Activated CD4-positive, alpha-beta T cell treated with anti-CD3 and anti-CD28 coated beads, Interleukin-2, amount 10 ng/mL, durations not matched to agents 7 days and 5 days (primary cell): ENCODE data around the gene DEPP1. TPM values are rescaled to one million over a fixed set of nuclear protein-coding genes. Genes with fewer than 3 reads are reported as not detected.

ENCODE experiments used
- CTCF ChIA-PET: fragments of 350-600 bp; sonication (Branson Sonifier 250); formaldehyde crosslinking; loops from one replicate; lab custom pipeline; 2021; ENCODE audit warnings: antibody characterized with exemption; lab: Charles Lee
- POLR2A ChIA-PET: fragments of 350-600 bp; sonication (Branson Sonifier 250); formaldehyde crosslinking; loops from one replicate; lab custom pipeline; 2021; ENCODE audit warnings: antibody characterized with exemption; lab: Charles Lee
- DNase-seq: peaks from one replicate; pipeline ENCODE4 v3.0.0-alpha.2; 2020
- H3K27ac Mint-ChIP-seq: one replicate; pipeline ENCODE4 v1.8.0; 2021; ENCODE audit warnings: mild to moderate bottlenecking, moderate library complexity, mixed read lengths
- H3K27me3 Mint-ChIP-seq: one replicate; pipeline ENCODE4 v1.8.0; 2021; ENCODE audit warnings: mixed read lengths
- H3K36me3 Mint-ChIP-seq: one replicate; pipeline ENCODE4 v1.8.0; 2021; ENCODE audit warnings: low read depth, mixed read lengths
- H3K4me1 Mint-ChIP-seq: one replicate; pipeline ENCODE4 v1.8.0; 2021; ENCODE audit warnings: mixed read lengths
- H3K4me3 Mint-ChIP-seq: one replicate; pipeline ENCODE4 v1.8.0; 2021; ENCODE audit warnings: mild to moderate bottlenecking, moderate library complexity, mixed read lengths
- H3K9me3 Mint-ChIP-seq: one replicate; pipeline ENCODE4 v1.8.0; 2021; ENCODE audit warnings: mixed read lengths
- total RNA-seq, 2 experiments: library from RNA; stranded (reverse); gene quantifications; one replicate each; pipeline ENCODE4 v1.2.3, GENCODE V29; 2021

DEPP1 gene
- total RNA-seq, 2 experiments from 2014 or later, result 0.22 to 0.33 TPM

DNA sequence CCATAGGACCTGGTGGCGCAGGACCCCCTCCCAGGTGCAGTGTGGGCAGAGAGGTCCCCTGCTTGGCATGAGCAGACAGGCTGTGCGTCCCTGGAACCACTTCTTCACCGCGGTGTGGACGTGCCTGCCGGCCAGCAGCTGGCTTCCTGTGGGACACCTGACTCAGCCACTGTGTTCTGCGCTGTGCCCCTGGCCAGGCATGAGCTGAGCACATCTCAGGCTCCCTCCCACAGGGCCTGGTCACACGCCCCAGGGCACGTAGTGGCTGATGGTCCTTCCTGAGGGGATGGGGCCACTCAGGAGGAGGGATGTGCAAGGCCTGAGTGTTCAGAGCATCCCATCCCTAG is 3.5 kb upstream of the DEPP1 start:
- no peaks in the 10 kb centered on the region for H3K9me3 Mint-ChIP-seq
- no peak overlapping the region for H3K4me3 Mint-ChIP-seq
- POLR2A ChIA-PET, result no interaction called here
- no peak overlapping the region for H3K27ac Mint-ChIP-seq
- no peak for DNase-seq
- peaks cover 6% of the 10 kb centered on the region for H3K4me1 Mint-ChIP-seq
- CTCF ChIA-PET, result interaction anchor here (1.1 kb wide), 1 partner anchor 21 kb away, joined by 3 read pairs; no protein-coding TSS in a partner anchor
- no peaks in the 10 kb centered on the region for H3K36me3 Mint-ChIP-seq
- peaks cover 3% of the 10 kb centered on the region for H3K27me3 Mint-ChIP-seq

GRCh38 chr10:44981172-44982113 is 2.8 kb upstream of the DEPP1 start:
- peaks cover 3% of the 10 kb centered on the region for H3K27me3 Mint-ChIP-seq
- H3K36me3 Mint-ChIP-seq, result no peaks in the 10 kb centered on the region
- POLR2A ChIA-PET, result no interaction called here
- H3K27ac Mint-ChIP-seq, result no peak overlapping the region
- H3K4me3 Mint-ChIP-seq, result no peak overlapping the region
- no peaks in the 10 kb centered on the region for H3K9me3 Mint-ChIP-seq
- CTCF ChIA-PET, result interaction anchor here (1.0 to 2.4 kb wide), 4 partner anchors 10 to 19 kb away, joined by 4 to 5 read pairs (median 4); no protein-coding TSS in a partner anchor
- peaks cover 6% of the 10 kb centered on the region for H3K4me1 Mint-ChIP-seq
- no peak for DNase-seq

GRCh38 chr10:44980309-44981171 is 1.9 kb upstream of the DEPP1 start:
- CTCF ChIA-PET, result interaction anchor here (0.6 to 2.4 kb wide), 8 partner anchors 9 to 91 kb away, joined by 3 to 7 read pairs (median 4); no protein-coding TSS in a partner anchor
- H3K4me3 Mint-ChIP-seq, result no peak overlapping the region
- POLR2A ChIA-PET, result no interaction called here
- no peak overlapping the region for H3K27ac Mint-ChIP-seq
- no peaks in the 10 kb centered on the region for H3K9me3 Mint-ChIP-seq
- H3K36me3 Mint-ChIP-seq, result no peaks in the 10 kb centered on the region
- peaks cover 11% of the 10 kb centered on the region for H3K4me1 Mint-ChIP-seq
- H3K27me3 Mint-ChIP-seq, result peaks cover 2% of the 10 kb centered on the region
- DNase-seq, result no peak

DNA sequence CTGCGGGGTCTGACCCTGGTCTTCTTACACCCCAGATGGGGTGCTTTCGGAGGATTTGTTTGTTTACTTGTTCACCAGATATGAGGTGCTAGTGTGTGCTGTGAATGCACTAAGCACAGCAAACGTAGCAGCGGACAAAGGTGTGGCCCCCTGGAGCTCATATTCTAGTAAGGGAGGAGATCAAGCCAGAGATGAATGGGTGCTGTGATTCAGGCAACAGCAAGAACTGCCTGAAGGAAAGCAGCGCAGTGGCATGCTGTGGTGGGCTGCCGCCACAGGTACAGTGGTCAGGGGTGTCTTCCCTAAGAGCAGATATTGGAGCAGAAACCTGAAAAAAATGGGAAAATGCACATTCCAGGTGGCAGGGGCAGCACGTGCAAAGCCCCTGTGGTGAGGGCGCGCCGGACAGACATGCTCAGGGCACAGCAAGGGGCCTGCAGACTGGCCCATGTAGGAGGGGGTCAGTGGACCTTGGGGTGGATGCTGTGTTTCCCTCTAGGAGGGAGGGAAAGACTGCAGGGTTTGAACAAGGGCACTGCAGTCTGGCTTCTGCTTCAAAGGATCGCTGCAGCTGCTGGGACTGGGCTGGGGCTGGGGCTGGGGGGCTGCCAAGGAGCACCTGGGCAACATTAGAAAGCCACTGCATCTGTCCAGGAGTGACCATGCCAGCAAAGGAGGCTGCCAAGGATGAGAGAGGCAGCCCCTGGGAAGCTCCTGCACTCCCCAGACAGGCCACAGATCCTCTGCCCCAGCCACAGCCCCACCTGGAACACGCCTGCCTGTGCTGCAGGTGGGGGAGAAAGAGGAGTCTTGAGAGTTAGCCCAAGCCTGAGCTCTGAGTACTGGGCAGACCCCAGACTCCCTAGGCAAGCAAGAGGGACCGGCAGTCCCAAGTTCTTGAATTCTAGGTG is 927 bp upstream of the DEPP1 start:
- ChIA-PET CTCF (interaction anchor here (0.6 to 2.4 kb wide), 8 partner anchors 11 to 92 kb away, joined by 3 to 7 read pairs (median 4); no protein-coding TSS in a partner anchor), POLR2A (no interaction called here)
- H3K27me3 Mint-ChIP-seq, result peaks cover 2% of the 10 kb centered on the region
- DNase-seq, result no peak
- H3K4me1 Mint-ChIP-seq, result peaks cover 13% of the 10 kb centered on the region
- H3K36me3 Mint-ChIP-seq, result no peaks in the 10 kb centered on the region
- no peak overlapping the region for H3K27ac Mint-ChIP-seq
- no peaks in the 10 kb centered on the region for H3K9me3 Mint-ChIP-seq
- no peak overlapping the region for H3K4me3 Mint-ChIP-seq

GRCh38 chr10:44978213-44978569 is 418 bp downstream of the DEPP1 start:
- CTCF ChIA-PET, result interaction anchor here (1.6 kb wide), 1 partner anchor 46 kb away, joined by 6 read pairs; no protein-coding TSS in a partner anchor
- Mint-ChIP-seq H3K36me3 (no peaks in the 10 kb centered on the region), H3K27ac (no peak overlapping the region), H3K27me3 (peaks cover 2% of the 10 kb centered on the region), H3K4me3 (no peak overlapping the region), H3K9me3 (no peaks in the 10 kb centered on the region), H3K4me1 (peaks cover 24% of the 10 kb centered on the region)
- POLR2A ChIA-PET, result no interaction called here
- DNase-seq, result no peak

DNA sequence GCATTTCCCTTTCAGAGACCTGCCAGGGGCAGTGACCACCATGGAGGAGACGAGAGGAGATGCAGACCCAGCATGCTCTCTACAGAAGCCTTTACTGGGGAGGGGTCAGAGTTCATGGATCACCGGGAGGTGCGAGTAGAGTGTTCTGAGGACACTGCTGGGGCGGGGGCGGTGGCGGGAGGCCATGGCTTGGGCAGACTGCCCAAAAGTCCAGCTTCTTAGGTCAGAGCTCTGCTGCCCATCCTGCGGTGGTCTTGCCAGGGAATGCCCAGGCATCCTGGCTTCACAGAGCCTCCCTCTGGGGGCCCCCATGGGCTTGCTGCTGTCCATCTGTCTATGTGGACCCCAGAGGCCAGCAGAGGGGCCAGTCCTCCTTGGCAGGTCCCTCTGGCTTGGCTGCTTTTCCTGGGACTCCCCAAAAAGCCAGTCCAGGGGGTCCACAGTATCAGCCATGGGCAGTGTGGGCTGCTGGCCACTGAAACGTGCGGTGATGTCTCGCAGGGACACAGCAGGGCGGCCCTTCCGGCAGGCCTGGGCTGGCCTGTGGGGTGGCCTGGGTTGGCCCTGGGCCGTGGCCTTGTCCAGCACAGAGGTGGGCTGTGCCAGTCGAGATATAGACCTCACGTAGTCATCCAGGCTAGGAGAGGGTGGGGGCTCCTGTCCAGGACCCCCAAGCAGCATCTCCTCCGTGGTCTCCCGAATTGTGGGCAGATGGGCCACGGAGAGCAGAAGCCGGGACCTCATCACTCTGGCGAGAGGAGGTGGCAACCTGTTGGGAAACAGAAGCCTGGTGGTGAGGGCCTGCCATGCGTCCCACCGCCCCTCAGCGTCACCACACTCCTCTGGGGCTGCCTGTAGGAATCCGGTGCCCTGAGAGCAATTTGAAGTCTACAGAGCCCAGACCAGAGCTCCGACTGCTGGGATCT is 1.1 kb downstream of the DEPP1 start:
- POLR2A ChIA-PET, result no interaction called here
- no peak overlapping the region for H3K27ac Mint-ChIP-seq
- H3K9me3 Mint-ChIP-seq, result no peaks in the 10 kb centered on the region
- peaks cover 24% of the 10 kb centered on the region for H3K4me1 Mint-ChIP-seq
- peaks cover 2% of the 10 kb centered on the region for H3K27me3 Mint-ChIP-seq
- CTCF ChIA-PET, result interaction anchor here (1.1 to 2.7 kb wide), 3 partner anchors 18 to 45 kb away, joined by 3 to 7 read pairs (median 6); no protein-coding TSS in a partner anchor
- no peak overlapping the region for H3K4me3 Mint-ChIP-seq
- DNase-seq, result no peak
- H3K36me3 Mint-ChIP-seq, result no peaks in the 10 kb centered on the region

DNA sequence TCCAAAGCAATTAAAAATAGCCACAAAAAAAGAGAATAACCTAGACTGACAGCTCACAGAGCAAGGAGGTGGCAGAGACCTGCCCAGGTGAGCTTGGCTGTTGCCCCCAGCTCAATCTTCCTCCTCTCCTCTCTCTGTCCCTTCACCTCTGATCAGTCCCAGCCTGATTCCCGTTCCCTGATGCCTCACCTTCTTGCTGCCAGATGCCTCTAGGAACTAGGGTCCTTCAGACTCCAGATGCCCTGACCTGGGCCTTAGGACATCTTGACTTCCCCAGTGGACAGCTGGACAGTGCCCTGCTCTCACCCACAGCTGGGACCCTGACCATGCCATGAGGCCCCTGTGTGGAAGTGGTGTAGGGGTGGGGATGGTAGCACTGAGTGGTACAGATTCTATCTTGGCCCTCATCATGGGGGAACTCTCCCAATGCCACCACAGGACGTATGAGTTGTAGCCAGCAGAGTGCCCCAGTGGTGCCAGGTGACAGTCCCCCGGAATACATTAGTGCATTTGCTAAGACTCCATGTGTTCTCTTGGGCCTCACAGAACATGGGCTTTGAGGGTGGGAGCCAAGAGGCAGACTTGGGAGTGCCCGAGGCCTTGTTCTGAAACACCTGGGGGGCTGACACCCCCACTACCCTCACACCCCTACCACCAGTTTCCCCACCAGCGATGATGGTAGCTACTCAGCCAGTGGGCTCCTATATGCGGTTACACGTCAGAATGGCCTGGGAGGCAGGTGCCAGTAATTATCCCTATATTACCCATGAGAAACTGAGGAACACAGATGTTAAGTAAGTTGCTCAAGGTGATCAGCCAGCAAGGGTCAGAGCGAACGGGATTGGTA is 2.0 kb downstream of the DEPP1 start:
- Mint-ChIP-seq H3K27ac (no peak overlapping the region), H3K4me3 (no peak overlapping the region), H3K36me3 (no peaks in the 10 kb centered on the region), H3K27me3 (peaks cover 2% of the 10 kb centered on the region), H3K9me3 (no peaks in the 10 kb centered on the region), H3K4me1 (peaks cover 24% of the 10 kb centered on the region)
- POLR2A ChIA-PET, result no interaction called here
- CTCF ChIA-PET, result interaction anchor here (1.1 to 2.7 kb wide), 5 partner anchors 13 to 44 kb away, joined by 3 to 7 read pairs (median 4); no protein-coding TSS in a partner anchor
- DNase-seq, result no peak

- H3K36me3 Mint-ChIP-seq, result no peaks in the 10 kb centered on the region
- H3K27me3 Mint-ChIP-seq, result peaks cover 2% of the 10 kb centered on the region
- H3K4me1 Mint-ChIP-seq, result peaks cover 22% of the 10 kb centered on the region
- DNase-seq, result no peak
- H3K4me3 Mint-ChIP-seq, result peak overlapping the region; percentile 16
- POLR2A ChIA-PET, result no interaction called here
- CTCF ChIA-PET, result interaction anchor here (0.6 to 2.7 kb wide), 7 partner anchors 12 to 1226 kb away, joined by 3 to 7 read pairs (median 4); no protein-coding TSS in a partner anchor
- H3K27ac Mint-ChIP-seq, result peak overlapping the region; percentile 25
- no peaks in the 10 kb centered on the region for H3K9me3 Mint-ChIP-seq
Observed at GRCh38 chr10:44975431-44976331, 2.9 kb downstream of the DEPP1 start.

GRCh38 chr10:44974628-44975430 is 3.8 kb downstream of the DEPP1 start:
- Mint-ChIP-seq H3K27ac (peak overlapping the region; percentile 72), H3K4me3 (peak overlapping the region; percentile 55), H3K36me3 (no peaks in the 10 kb centered on the region), H3K4me1 (peaks cover 22% of the 10 kb centered on the region), H3K27me3 (peaks cover 2% of the 10 kb centered on the region), H3K9me3 (no peaks in the 10 kb centered on the region)
- DNase-seq, result peak; percentile 56
- ChIA-PET POLR2A (no interaction called here), CTCF (interaction anchor here (1.0 to 2.7 kb wide), 7 partner anchors 10 to 44 kb away, joined by 3 to 9 read pairs (median 4); no protein-coding TSS in a partner anchor)
